NOMO-1 treated with DMSO at 0.1 percent for 48 hours (cell line): Measurements from ENCODE around the gene MICAL1.

Source experiments
- DNase-seq: peaks from one replicate; lab custom pipeline; 2025; ENCODE audit not compliant: unreplicated experiment; lab: John Stamatoyannopoulos, UW

Gene MICAL1, protein sequence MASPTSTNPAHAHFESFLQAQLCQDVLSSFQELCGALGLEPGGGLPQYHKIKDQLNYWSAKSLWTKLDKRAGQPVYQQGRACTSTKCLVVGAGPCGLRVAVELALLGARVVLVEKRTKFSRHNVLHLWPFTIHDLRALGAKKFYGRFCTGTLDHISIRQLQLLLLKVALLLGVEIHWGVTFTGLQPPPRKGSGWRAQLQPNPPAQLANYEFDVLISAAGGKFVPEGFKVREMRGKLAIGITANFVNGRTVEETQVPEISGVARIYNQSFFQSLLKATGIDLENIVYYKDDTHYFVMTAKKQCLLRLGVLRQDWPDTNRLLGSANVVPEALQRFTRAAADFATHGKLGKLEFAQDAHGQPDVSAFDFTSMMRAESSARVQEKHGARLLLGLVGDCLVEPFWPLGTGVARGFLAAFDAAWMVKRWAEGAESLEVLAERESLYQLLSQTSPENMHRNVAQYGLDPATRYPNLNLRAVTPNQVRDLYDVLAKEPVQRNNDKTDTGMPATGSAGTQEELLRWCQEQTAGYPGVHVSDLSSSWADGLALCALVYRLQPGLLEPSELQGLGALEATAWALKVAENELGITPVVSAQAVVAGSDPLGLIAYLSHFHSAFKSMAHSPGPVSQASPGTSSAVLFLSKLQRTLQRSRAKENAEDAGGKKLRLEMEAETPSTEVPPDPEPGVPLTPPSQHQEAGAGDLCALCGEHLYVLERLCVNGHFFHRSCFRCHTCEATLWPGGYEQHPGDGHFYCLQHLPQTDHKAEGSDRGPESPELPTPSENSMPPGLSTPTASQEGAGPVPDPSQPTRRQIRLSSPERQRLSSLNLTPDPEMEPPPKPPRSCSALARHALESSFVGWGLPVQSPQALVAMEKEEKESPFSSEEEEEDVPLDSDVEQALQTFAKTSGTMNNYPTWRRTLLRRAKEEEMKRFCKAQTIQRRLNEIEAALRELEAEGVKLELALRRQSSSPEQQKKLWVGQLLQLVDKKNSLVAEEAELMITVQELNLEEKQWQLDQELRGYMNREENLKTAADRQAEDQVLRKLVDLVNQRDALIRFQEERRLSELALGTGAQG

DNA sequence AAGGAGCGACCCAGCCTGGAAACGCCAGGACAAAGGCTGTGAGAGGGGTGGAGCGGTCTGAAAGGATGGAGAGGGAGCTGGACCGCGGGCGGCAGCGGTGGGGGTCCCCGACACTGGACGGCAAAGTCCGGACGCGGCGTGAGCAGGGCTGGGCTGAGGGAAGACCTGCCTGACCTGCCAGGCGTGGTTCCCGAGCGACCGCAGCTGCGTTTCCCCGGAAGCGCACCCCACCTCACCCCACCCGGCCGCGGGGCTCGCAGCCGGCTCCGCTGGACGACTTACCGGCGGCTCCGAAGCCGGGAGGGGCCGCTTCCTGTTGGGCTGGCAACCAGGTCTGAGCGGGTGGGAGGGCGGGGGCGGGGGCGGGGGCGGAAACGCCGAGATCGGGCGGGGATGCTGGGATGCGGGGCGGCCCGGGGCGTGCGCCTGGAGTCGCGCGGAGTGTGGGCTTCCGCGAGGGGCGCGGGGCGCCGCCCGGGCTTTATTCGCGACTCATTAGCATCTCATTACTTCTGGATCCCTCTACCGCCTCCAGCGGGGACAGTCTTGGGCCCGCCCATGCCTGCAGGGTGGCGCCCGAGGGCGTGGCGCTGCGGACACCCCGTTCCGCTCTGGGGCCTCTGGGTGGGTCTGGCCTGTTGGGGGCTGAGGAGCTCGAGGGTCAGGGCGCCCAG is at the start of gene MICAL1:
MICAL1 (minus strand) TSS at position 336 of the 674 bp plus-strand sequence. CDS start 1,576 bp downstream, outside the sequence.
- DNase-seq: peak; percentile 75

DNA sequence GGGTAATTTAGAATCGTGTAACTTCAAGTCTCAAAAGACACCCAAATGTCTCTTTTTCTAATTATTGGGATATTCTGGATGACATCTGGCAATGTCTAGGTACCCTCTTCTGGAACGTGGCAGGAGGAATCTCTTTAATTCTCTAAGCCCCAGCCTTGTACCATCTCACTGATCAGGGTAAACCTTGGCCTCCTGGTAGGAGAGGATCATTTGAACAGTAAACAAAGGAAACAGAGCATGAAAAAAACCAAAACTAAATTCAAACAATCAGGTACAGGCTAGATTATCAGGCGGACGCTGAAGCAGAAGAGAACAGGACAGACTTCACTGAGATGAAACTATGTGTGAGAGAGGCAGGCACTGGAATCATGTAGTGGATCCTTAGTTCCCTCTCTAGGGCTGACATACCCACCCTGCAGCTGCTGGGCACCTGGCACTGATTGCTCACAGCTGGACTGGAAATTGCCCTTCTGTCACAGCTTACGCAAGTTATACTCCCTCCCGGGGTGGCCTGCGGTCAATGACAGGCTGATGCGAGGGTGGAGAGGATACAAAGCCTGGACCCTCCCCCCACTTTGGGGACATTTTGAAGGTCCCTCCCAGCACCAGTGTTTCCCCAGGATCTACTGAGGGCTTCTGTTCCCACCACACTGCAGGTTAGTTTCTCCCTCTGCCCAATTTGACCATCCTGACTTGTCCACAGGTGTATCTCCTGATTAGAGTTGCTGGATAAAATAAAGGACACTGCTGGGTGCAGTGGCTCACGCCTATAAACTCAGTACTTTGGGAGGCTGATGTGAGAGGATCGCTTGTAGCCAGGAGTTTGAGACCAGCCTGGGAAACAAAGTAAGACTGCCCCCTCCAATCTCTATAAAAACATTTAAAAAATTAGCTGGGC is 48.0 kb upstream of the MICAL1 start:
- peak; percentile 4 for DNase-seq

DNA sequence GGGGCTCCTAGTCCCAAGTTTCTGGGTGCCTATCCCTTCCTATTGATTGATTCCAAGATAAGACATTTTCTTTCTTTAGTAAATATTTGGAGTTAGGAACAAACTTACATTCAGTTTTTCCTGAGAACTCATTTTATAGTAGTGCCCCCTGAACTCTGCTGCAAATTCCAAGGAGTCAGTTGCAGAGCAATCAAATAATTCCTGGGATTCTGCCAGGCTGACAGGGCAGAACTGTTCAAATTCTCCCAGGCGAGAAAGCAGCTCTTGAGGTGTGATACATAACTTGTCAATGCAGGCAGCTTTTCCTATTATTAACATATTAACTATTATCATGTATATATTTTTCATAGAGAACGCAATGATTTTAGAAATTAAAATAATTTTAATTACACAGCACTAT is 43.4 kb upstream of the MICAL1 start:
- DNase-seq: no peak

DNA sequence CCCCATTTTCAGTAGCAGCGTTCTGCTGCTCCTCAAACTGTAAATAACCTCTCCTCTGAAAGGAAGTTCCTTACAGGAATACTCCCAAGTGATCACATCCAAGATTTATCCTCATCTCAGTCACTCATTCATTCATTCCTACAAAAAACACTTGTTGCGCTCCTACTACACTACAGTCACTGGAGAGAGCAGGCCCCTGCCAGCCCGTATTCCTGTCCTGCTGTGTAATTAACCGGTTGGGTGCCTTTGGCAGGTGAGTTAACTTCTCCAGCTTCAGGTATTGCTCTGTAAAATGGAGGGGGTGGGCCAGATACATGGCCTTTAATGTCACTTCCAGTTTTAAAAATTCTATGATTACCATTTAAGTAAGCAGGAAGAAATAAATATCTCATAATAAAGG is 42.5 kb upstream of the MICAL1 start:
- no peak for DNase-seq

DNA sequence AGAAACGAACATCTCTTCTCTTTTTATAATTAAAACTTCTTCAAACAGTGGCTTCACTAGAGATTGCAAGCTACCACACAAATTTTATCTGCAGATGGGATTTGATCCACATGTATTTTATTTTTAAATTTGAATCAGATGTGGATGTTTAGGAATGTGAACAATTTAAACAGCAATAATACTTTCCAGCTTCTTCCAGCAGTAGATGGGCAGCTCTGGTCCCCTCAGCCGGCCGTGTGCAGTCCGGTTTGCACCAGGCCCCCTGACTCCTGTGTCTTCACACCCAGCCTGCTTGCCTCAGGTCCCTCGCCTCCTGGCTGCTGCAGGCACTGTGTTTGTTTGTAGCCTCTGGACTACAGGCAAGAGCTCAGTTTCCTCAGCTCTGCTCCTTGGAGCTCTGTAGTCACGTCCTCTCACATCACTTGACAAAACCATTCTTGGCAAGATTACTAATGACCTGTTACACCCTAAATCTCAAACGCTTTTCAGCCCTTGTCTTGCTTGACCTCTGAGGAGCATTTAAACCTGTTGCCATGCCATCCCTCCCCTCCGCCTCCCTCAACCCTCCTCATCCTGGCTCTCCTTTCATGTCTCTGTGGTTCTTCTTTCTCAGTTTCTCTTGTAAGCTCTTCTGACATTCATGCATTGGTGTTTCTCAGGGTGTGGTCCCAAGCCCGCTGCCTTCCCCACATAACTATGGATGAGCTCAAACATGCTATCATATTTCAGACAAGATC is 40.6 kb upstream of the MICAL1 start:
- no peak for DNase-seq

DNA sequence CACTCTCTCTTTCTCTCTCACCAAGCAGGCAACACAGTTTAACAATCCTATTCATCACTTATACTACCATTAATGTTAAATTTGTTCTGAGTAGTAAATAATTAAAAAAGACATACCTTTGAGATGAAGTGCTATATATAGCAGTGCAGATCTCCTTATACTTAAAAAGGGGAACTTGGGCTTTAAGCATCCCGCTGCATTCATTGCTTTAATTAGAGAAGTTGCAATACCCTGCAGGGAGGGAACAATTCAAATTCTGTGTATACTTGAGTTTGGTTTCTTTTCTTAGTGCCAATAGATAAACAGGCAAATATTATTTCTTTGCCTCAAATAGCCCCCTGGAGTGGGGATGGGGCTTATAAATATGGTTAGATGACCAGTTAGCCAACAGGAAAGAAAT is 38.3 kb upstream of the MICAL1 start:
- peak; percentile 78 for DNase-seq

DNA sequence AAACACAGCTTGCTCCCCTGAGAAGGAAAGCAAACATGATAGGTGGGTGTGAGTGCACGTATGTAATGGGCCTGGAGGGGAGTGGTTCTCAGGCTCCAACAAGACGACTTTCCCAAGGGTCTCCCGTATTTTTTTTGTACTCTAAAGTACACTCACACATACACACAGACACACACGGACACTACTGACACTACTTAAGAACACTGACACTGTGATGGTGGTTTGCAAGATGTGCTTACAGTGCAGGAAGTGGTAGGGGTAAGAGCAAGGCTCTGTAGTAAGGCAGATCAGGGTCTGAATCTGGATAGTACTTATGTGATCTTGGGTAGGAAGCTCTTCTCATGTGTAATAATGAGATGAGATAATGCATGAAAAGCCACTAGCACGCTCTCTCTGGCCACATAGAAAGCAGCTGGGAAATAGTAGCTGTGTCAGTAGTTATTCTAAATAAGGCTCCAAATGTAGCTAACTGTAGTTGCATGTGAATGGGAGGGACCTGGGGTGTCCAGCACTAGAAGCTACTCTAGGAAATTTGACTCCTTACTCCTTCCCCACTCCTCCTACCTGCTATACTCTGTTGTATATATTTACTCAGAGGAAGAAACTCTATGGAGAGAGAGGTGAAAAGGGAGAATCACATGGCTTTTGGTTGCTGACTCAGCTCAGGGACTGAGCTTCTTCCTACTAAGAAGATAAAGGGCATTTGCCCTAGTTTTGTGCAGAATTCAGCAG is 35.8 kb upstream of the MICAL1 start:
- no peak for DNase-seq

DNA sequence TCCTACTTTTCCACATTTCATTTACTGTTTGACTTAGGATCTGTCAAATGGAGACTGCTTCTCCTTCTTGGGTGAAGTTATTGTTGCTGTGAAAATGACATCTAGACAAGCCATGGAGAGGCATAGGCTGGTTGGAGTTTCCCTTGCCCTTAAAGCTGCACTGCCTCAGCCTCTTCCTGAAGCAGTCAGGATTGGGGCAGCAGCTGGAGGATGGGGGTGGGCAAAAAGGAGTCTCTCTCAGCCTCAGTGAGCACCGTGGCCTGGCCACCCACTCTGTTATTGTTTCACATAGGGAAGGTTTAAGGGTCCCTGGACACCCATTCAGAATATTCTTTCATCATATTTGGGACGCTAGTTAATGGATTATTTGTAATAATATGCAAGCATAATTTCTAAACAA is 35.1 kb upstream of the MICAL1 start:
- DNase-seq: no peak

DNA sequence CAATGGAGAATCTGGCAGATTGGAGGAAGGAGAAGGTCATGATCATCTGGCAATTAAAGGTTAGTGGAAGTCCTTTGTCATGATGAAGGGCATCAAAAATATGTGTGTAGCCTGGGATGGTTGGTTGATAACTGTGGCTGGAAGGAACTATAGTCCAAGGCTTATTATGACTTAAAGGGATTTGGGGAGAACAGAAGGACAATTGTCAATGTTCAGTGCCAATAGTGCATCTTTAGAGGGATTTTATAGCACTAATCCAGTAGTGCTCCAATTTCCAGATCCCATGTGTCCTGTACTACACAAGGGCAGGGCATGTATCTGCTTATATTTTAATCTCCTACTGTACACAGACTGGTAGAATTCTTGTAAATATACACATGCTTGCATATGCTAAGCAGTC is 32.4 kb upstream of the MICAL1 start:
- DNase-seq: no peak

DNA sequence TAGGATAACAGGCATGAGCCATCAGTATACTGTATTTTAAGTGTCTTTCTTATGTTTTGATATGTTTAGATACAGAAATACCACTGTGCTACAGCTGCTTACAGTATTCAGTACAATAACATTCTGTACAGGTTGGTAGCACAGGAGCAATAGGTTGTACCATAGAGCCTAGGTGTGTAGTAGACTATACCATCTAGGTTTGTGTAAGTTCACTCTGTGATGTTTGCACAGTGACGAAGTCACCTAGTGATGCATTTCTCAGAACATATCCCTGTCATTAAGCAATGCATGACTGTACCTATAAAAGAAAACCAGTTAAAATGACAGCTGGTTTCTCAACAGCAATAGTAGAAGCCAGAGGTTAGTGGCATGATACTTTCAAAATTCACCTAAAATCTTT is 30.5 kb upstream of the MICAL1 start:
- DNase-seq: no peak

DNA sequence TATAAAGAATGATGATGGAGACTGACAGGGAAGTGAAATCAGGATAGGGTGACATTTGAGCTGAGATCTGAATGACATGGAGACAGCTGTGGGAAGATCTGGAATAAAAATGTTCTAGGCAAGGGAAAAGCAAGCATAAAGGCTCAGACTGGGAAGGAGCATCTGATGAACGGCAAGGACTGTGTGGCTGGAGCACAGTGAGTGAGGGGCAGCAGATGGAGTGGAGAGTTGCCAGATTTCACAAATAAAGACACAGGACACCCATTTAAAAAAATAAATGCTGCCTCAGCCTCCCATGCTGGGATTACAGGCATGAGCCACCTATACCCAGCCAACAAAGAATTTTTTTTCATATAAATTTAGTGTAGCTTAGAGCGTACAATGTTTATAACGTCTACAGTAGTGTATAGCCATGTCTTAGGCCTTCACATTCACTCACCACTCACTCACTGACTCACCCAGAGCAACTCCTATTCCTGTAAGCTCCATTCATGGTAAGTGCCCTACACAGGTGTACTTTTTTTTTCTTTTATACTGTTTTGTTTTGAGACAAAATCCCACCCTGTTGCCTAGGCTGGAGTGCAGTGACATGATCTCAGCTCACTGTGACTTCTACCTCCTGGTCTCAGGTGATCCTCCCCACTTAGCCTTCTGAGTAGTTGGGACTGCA is 29.8 kb upstream of the MICAL1 start:
- no peak for DNase-seq

DNA sequence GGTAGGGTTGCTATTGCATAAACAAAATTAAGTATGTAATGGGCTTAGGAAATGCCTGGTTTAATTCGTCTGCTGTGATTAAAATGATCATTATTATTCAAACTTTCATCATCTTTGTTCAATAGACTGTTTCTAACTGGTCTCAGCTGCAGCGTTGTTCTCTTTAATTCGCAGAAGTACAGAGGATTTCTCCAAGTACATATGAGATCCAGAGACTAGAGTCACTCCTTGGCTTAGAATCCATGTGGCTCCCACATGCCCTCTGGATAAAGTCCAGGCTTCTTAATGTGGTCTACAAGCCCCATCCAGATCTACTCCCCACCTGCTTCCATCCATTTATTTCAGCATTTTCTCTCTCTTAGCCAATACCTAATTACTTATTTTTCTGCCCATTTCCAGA is 28.6 kb upstream of the MICAL1 start:
- no peak for DNase-seq

DNA sequence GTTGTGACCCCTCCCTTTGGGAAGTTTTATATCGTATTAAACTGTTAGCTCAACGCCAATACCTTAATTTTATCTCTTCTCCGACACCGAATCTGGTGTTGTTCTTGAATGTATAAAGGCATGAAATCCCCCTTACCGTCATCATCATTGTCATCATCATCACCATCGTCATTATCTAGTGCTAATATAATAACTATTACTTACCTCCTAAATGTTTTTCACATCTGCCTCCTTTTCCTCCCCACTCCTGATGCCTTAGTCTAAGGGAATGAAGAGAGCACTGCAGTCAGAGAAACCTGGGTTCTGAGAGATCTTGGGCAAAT is 28.1 kb upstream of the MICAL1 start:
- no peak for DNase-seq

DNA sequence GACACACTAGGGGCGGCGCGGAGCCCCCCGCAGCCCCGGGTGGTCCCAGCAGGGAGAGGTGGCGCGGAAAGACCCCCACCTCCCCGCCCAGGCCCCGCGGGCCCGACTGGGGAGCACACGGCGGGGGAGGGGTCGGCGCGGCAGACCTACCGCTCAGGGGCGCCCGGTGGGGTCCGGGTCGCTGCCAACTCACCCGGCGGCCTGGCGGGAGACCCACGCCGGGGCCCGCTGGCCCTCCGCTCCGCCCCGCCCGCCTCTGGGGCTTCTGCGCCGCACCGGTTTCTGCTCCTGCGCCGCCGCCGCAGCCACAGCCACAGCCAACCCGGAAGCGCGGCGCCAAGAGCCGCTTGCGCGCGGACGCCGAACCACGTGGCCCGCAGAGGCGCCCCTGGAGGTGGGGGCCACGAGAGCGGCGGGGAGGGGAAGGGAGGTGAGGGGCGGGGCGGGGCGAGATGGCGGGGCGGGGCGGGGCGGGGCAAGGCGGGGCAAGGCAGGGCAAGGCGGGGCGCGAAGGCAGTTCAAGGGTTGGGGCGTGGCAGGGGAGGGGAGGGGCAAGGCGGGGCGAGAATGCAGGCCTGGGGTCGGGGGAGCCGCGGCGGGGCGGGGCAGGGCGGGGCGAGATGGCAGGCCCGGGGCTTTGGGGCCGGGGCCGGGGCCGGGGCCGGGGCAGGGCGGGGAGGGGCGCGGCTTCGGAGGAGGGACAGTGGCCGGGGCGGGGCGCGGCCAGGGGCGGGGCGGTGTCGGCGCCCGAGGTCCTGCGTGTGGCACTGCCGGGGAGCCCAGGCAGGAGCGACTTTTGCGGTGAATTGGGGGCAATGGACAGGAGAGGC is 27.5 kb upstream of the MICAL1 start, which contains the start of gene ZBTB24:
ZBTB24 (minus strand) TSS at position 315 of the 830 bp plus-strand sequence. CDS start 1,193 bp downstream, outside the sequence.
- DNase-seq: peak; percentile 79

DNA sequence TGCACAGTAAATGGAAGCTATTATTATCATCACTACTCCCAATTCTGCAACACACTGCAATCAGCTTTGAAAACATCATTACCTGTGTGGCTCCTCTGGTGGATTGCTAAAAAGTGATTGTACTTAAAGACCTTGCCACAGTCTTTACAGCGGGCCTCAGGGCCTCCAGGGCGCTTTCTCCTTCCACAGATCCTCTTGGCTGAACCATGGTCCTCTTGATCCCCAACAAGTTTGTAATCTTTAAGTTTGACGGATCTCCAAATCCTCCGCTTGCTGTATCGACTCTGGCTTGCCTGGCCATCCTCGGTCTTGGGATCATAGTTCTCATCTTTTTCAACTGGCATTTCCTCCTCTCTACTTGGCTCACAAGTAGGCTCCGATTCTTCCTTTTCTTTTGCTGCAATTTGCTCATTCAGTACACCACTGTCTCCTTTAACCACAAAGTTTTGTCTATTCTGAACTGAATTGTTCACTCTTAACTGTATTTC is 25.5 kb upstream of the MICAL1 start:
- DNase-seq: no peak

DNA sequence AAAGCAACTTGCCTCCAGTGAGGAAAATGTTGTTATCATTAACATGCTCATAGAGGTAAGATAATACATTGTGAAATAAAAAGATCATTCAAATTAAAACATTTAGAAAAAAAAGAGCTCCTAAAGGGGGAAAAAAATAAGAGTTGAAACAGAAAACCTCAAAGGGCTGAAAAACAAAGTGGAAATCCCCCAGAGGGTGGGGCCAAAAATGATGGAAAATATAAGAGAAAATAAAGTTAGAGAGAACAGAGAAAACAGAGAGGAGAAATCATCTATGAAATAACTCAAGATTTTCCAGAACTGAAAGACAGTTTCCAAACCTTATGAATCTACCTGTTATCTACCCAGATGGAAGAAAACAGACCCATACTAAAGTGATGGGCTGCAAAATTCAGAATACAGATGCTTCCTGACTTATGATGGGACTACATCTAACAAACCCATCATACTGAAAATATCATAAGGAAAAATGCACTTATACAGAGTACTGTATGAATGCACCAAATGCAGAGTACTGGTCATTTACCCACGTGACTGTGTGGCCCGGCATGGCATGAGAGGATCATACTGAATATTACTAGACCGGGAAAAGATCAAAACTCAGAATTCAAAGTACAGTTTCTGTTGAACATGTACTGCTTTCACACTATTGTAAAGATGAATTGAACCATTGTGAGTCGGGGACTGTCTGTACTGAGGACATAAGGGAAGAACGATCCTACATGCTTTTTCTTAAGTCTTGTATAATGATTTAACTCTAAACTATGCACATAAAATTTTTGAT is 23.5 kb upstream of the MICAL1 start:
- no peak for DNase-seq
